HG03060 (cell line): ENCODE data around the gene XRCC5.

Source experiments
- ATAC-seq: cut with Tn5 transposase; IDR thresholded peaks from one replicate; pipeline ENCODE4 v1.9.1; 2021; ENCODE audit warnings: low read depth, moderate number of reproducible peaks; ENCODE audit not compliant: unreplicated experiment

The XRCC5 gene

DNA sequence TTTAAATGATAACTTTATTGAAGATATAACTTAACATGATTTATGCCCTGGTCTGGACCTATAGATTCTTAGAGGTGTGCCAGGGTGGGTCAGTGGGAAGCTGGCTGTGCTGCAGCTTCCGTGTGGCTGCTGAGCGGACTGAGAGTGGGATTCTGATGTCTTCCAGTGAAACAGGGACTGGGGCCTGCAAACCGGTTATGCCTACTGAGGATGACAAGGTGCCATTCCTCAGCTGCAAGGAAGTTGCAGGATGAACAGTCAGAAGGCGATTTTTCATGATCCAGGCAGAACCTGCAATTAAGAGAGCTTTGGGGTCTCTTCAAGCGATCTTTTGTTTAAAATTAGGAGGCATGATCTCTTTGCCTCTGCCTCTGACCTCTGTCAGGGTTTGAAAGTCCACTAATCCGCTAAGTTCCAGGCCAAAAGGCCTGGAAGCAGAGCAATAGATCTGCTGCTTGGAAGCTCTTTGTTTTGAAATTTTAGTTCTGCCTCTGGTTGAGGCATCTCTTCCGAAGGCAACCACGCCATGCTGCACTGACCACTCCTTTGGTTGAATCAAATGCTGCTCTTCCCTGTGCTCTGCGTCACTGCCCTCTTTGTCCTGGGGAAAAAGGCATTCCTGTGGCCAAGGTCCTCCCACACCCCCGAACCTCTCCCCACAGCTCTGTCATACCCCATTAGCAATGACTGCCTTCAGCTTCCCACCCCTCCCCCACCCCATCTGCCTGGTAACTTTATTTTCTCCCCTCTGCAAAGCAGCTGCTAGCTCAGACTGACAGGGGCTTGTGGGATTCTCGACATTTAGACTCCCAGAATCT, 25.5 kb upstream of the XRCC5 start:
- ATAC-seq, result no peak

- no peak for ATAC-seq
Observed at GRCh38 chr2:216084547-216084946, 24.6 kb upstream of the XRCC5 start.

- no peak for ATAC-seq
Observed at GRCh38 chr2:216086207-216086893, 22.8 kb upstream of the XRCC5 start.

DNA sequence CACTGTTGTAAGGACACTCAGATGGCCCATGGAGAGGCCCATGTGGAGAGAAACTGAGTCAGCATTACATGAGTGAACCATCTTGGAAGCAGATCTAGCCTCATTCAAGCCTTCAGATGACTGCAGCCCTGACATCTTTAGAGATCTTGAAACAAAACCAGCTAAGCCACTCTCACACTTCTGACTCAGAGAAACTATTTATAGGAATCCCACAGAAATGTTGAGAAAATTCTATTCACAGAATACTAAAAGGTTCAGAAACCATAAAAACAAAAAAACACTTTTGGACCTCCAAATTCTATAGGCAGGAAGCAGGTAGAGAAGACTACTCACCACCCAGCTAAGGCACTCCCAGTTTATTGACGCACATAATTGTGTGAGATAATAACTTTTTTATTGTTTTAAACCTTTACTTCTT, 18.8 kb upstream of the XRCC5 start:
- no peak for ATAC-seq

DNA sequence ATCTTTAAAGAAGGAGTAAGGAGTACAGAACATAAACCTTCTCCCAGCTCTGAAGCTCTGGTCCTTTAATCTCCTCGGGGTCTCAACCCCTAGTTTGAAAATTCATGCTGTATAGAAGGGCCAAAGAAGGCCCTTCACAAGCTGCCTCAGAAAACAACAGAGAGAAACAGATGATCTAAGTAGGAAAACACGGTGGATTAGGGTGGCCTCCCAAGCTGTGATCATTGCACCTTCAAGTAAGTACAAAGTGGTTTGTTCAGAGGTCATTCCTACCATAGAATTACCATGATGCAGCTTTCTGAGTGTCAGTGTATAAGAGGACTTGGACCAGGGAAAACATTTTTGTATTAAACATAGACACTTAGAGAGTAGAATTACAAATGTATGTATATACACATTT, 16.5 kb upstream of the XRCC5 start:
- no peak for ATAC-seq

DNA sequence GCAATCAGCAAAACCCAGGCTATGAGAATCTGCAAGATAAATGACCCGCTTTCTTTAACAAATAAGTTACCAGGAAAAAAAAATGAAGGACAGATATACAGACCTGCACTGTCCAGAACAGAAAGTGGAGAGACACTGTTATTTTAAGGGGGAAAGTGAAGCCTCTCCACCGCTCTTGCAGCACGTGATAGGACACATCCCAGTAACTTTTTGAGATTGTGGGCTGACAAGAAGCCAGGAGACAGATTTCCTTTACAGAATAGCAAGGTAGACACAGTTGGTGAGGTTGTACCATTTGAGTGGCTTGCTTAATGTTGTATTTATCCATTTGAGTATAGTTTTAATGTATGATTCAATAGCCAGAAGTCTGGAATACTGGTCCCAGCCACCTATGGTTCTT, 14.4 kb upstream of the XRCC5 start:
- no peak for ATAC-seq

DNA sequence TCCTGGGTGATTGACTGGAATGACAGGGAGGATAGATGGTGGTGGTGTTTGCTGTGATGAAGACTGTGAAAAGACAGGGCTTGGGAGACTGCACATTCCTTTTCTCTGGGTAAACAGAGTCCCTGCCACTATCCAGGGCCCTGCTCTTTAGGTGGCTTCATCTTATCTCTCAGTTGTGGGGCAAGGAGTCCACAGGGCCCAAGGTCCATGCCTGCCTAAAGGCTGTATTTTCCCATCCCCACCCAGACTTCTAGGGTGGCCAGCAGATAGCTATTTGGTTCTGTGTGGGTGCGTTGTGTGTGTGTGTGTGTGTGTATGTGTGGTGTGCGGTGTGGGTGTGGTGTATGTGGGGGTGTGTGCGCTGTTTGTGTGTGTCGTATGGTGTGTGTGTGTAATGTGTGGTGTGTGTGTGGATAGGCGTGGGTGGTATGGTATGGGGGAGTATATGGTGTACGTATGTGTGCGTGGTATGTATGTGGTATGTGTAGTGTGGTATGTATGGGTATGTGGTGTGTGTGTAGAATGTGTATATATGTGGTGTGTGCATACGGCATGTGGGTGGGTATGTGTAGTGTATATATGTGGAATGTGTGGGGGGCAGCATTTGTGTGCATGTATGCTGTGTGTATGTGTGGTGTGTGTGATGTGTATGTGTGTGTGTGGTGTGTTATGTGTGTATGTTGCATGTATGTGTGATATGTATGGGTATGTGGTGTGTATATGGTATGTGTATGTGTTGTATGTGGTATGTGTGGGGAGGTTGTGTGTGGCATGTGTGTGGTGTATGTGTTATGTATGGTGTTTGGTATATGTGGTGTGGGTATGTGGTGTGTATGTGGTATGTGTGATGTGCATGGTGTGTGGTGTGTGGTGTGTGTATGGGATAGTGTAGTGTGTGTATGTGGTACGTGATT, 10.5 kb upstream of the XRCC5 start:
- no peak for ATAC-seq

DNA sequence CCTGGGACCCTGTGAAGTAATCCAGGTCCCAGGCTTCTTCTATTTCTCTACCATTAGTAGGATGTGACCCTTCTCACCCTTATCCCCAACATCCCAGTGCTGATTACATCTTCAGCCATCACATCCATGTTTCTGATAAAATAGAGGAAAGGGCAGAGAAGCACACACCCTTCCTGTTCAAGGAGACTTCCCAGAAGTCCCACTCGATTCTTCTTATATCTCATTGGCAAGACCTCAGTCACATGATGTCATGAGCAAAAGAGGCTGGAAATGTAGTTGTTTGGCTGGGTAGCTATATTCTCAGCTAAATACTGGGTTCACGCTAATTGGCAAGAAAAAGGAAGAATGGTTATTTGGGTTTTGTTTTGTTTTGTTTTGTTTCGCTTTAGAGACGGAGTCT, 8.0 kb upstream of the XRCC5 start:
- no peak for ATAC-seq

- no peak for ATAC-seq
Observed at GRCh38 chr2:216103213-216103612, 5.9 kb upstream of the XRCC5 start.

- ATAC-seq, result no peak
Observed at GRCh38 chr2:216104691-216105090, 4.5 kb upstream of the XRCC5 start.

GRCh38 chr2:216107320-216107719, 1.8 kb upstream of the XRCC5 start:
- ATAC-seq, result no peak

- no peak for ATAC-seq
Observed at GRCh38 chr2:216107760-216108159, 1.4 kb upstream of the XRCC5 start.

DNA sequence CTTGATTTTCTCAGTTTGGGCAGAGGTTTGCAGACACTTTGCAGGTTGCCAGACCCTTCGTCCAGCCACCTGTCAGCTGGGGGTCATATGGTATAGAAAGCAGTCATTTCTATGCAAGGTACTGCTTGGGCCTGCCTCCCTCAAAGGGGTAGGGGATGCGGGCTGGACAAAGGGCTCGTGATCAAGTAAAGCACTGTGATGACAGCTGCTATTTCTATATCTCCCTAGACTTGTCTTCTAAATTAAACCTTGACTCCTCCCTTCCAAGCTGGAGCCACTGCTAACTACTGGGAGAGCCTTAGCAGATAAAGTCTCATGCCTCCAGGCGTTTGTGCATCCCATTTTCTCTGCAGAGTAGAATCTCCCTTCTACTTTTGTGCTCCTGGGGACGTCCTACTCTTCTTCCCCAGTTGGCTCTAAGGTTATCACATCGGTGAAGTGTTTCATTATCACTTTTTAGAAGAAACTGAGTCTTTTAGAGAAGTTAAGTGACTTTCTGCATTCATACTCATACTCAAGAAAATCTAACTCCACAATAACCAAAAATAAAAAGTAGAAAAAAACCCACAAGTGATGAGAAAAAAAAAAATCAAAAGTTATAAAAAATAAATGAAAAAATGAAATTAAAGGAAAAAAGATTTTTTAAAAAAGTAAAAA, 710 bp upstream of the XRCC5 start:
- ATAC-seq, result no peak

DNA sequence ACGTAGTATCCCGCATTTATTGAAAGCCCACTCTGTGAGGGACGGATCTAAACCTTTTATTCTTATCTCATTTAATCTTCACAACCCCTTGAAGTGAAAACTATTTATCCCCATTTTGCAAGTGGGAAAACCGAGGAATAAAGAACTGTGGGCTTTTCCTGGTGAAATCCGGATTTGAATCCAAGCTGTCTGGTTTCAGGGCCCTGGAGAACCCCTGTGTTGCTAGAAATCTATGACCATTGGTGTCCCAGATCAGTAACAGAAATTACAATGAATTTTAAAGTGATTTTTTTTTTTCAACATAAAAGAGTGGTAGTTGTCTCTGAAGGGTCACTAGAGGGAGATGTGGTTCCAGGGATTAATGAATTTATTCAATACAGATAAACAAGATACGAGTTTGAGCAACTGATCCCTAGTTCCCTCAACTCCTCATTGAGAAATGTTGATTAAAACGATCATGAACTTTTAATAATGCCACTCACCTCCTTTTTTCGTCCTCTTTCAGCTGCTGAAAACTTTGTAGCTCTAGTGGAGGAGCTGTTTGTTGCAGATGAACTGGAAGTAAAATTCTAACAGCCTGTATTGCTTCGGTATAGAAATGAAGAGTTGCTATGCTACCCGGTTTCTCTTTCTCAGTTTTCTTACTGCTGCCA, 940 bp downstream of the XRCC5 start:
- ATAC-seq, result no peak

DNA sequence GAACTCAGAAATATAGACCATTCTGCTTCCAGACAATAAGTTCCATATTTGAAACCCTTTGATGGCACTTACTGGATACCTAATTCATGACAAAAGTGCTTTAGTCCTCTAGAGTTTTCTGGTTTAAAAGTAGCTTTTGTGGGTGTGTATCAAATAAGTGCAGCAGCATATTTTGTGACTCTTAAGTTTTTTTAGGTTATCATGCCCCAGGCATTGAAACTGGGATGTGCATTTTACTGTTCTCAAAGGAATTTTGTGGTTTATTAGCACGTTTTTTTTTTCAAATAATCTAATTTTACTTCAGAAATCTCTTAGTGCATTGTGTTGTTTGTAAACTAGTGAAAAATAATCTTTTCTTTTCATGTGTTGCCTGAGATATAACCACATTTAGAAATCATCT, 1.5 kb downstream of the XRCC5 start:
- ATAC-seq, result no peak

- ATAC-seq, result no peak
Observed at GRCh38 chr2:216111122-216111521, 2.0 kb downstream of the XRCC5 start.

- ATAC-seq, result no peak
Observed at GRCh38 chr2:216112926-216113325, 3.8 kb downstream of the XRCC5 start.

- ATAC-seq, result peak; percentile 57
Observed at GRCh38 chr2:216113572-216113971, 4.4 kb downstream of the XRCC5 start.

GRCh38 chr2:216114382-216114713, 5.2 kb downstream of the XRCC5 start:
- ATAC-seq, result no peak
